ENCODE data around the gene SERPINC1. TPM values are rescaled to one million over a fixed set of nuclear protein-coding genes. Genes with fewer than 3 reads are reported as not detected.

The SERPINC1 gene
- total and polyA plus RNA-seq, 2 of the 13 experiments (the other 11 are each of a cell fraction or from before 2014, with no cell fraction given), result 142 to 205 TPM

DNA sequence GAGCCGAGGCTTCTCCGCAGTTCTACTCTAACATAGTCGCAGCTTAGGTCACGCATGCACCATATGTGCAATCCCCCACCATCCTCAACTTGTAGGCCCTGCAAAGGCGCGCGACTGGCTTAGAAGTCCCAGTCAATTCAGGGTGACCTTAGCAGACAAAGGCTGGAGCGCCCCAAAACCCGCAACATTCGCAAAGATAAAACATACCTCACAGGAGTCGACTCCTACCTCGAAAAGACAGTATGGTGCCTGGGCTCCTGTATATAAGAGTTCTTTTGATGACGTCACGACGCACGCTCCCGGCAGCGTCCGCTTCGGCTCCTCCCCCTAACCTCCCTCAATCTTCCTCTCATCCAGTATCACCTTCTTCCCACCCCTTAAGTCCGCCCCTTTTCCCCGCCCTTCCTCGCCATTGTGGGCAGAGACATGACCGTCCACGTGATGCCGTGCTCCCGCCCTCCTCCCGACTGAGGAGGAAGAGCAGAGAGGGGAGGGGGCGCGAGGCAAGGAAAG is 49.3 kb downstream of the SERPINC1 start, which contains the start of gene GAS5 (continued):
- TF ChIP-seq MTERF4 (CRISPR knock-in tag; IDR thresholded peaks at IDR 0.05), result no peak
- TF ChIP-seq HNRNPL (IDR thresholded peaks at IDR 0.05; ENCODE audit: low read depth, low read length), result 0 out of 2 replicates have a peak, but pooled peaks have one; percentile 28
- no peak for TF ChIP-seq TEAD3 (CRISPR knock-in tag; optimal IDR thresholded peaks at IDR 0.05; ENCODE audit: borderline replicate concordance)
- peak; percentile 88 for TF ChIP-seq GATA4 (IDR thresholded peaks at IDR 0.05; ENCODE audit: borderline replicate concordance, low read depth)
- peak; percentile 22; the same call in 1 of the 2 replicates for TF ChIP-seq ZKSCAN8 (CRISPR knock-in tag; IDR thresholded peaks at IDR 0.05; ENCODE audit: borderline replicate concordance)
- peak; percentile 54 for TF ChIP-seq PHF5A (CRISPR knock-in tag; IDR thresholded peaks at IDR 0.05; ENCODE audit: low read depth, unreplicated experiment)
- TF ChIP-seq, protein P1, sequence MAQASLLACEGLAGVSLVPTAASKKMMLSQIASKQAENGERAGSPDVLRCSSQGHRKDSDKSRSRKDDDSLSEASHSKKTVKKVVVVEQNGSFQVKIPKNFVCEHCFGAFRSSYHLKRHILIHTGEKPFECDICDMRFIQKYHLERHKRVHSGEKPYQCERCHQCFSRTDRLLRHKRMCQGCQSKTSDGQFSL (CRISPR knock-in tag; IDR thresholded peaks at IDR 0.05), result peak; percentile 78; the same call in 1 of the 2 replicates
- TF ChIP-seq RAD51 (IDR thresholded peaks at IDR 0.05; ENCODE audit: borderline replicate concordance), result peak; percentile 89
- no peak for TF ChIP-seq AHR (CRISPR knock-in tag; IDR thresholded peaks at IDR 0.05)
- TF ChIP-seq ZNF264 (CRISPR knock-in tag; IDR thresholded peaks at IDR 0.05), result no peak
- 0 out of 2 replicates have a peak, but pooled peaks have one; percentile 44 for TF ChIP-seq FIP1L1 (IDR thresholded peaks at IDR 0.05; ENCODE audit: borderline replicate concordance, insufficient read depth, low read depth, low read length)
- TF ChIP-seq, protein P2, sequence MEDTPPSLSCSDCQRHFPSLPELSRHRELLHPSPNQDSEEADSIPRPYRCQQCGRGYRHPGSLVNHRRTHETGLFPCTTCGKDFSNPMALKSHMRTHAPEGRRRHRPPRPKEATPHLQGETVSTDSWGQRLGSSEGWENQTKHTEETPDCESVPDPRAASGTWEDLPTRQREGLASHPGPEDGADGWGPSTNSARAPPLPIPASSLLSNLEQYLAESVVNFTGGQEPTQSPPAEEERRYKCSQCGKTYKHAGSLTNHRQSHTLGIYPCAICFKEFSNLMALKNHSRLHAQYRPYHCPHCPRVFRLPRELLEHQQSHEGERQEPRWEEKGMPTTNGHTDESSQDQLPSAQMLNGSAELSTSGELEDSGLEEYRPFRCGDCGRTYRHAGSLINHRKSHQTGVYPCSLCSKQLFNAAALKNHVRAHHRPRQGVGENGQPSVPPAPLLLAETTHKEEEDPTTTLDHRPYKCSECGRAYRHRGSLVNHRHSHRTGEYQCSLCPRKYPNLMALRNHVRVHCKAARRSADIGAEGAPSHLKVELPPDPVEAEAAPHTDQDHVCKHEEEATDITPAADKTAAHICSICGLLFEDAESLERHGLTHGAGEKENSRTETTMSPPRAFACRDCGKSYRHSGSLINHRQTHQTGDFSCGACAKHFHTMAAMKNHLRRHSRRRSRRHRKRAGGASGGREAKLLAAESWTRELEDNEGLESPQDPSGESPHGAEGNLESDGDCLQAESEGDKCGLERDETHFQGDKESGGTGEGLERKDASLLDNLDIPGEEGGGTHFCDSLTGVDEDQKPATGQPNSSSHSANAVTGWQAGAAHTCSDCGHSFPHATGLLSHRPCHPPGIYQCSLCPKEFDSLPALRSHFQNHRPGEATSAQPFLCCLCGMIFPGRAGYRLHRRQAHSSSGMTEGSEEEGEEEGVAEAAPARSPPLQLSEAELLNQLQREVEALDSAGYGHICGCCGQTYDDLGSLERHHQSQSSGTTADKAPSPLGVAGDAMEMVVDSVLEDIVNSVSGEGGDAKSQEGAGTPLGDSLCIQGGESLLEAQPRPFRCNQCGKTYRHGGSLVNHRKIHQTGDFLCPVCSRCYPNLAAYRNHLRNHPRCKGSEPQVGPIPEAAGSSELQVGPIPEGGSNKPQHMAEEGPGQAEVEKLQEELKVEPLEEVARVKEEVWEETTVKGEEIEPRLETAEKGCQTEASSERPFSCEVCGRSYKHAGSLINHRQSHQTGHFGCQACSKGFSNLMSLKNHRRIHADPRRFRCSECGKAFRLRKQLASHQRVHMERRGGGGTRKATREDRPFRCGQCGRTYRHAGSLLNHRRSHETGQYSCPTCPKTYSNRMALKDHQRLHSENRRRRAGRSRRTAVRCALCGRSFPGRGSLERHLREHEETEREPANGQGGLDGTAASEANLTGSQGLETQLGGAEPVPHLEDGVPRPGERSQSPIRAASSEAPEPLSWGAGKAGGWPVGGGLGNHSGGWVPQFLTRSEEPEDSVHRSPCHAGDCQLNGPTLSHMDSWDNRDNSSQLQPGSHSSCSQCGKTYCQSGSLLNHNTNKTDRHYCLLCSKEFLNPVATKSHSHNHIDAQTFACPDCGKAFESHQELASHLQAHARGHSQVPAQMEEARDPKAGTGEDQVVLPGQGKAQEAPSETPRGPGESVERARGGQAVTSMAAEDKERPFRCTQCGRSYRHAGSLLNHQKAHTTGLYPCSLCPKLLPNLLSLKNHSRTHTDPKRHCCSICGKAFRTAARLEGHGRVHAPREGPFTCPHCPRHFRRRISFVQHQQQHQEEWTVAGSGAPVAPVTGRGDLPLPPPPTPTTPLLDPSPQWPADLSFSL (CRISPR knock-in tag; IDR thresholded peaks at IDR 0.05), result no peak
- TF ChIP-seq ZBTB3 (CRISPR knock-in tag; IDR thresholded peaks at IDR 0.05; ENCODE audit: borderline replicate concordance, low read depth), result no peak
- no peak for TF ChIP-seq TCF12 (IDR thresholded peaks at IDR 0.05)
- TF ChIP-seq TCF12 (CRISPR knock-in tag; IDR thresholded peaks at IDR 0.05), result no peak
- no peak for TF ChIP-seq HHEX (CRISPR knock-in tag; IDR thresholded peaks at IDR 0.05)
- TF ChIP-seq ZNF121 (CRISPR knock-in tag; IDR thresholded peaks at IDR 0.05), result no peak
- peak; percentile 99 for TF ChIP-seq ARNTL (CRISPR knock-in tag; IDR thresholded peaks at IDR 0.05)
- TF ChIP-seq, protein P3, sequence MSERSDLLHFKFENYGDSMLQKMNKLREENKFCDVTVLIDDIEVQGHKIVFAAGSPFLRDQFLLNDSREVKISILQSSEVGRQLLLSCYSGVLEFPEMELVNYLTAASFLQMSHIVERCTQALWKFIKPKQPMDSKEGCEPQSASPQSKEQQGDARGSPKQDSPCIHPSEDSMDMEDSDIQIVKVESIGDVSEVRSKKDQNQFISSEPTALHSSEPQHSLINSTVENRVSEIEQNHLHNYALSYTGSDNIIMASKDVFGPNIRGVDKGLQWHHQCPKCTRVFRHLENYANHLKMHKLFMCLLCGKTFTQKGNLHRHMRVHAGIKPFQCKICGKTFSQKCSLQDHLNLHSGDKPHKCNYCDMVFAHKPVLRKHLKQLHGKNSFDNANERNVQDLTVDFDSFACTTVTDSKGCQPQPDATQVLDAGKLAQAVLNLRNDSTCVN (CRISPR knock-in tag; IDR thresholded peaks at IDR 0.05; ENCODE audit: borderline replicate concordance), result peak; percentile 42; the same call in 1 of the 2 replicates
- TF ChIP-seq RFXAP (CRISPR knock-in tag; IDR thresholded peaks at IDR 0.05; ENCODE audit: borderline replicate concordance), result peak; percentile 66; the same call in 1 of the 2 replicates
- no peak for TF ChIP-seq ZMYM3 (CRISPR knock-in tag; IDR thresholded peaks at IDR 0.05)
- 0 out of 2 replicates have a peak, but pooled peaks have one; percentile 8 for TF ChIP-seq ZNF652 (CRISPR knock-in tag; IDR thresholded peaks at IDR 0.05; ENCODE audit: borderline replicate concordance, low read depth)
- TF ChIP-seq KLF13 (CRISPR knock-in tag; IDR thresholded peaks at IDR 0.05), result 0 out of 2 replicates have a peak, but pooled peaks have one; percentile 44

Measured in HepG2 (cell line).